OCI-LY7 (cell line): Measurements from ENCODE around the gene QKI. TPM values are rescaled to one million over a fixed set of nuclear protein-coding genes. Genes with fewer than 3 reads are reported as not detected.
"Not testable (repeated sequence)": the region's sequence is repeated elsewhere in the genome, so short reads cannot be mapped to it uniquely, and the experiment has no call there.

ENCODE experiments used
- BruUV-seq: library from RNA; stranded (reverse); fragments of 400-500 nt; replicated peaks from 2 replicates; lab custom pipeline; 2021; lab: Mats Ljungman, UMichigan
- CTCF ChIA-PET: fragments of 300-600 bp; sonication (Branson Sonifier 250); formaldehyde crosslinking; loops from one replicate; lab custom pipeline; 2022; ENCODE audit warnings: antibody characterized with exemption; ENCODE audit not compliant: unreplicated experiment; lab: Charles Lee
- POLR2A ChIA-PET: fragments of 300-600 bp; sonication (Branson Sonifier 250); formaldehyde crosslinking; loops from one replicate; lab custom pipeline; 2022; ENCODE audit warnings: antibody characterized with exemption; lab: Charles Lee
- DNase-seq: peaks from one replicate; pipeline ENCODE4 v3.0.0-alpha.2; 2015; ENCODE audit warnings: low spot score
- H2AFZ ChIP-seq: fragments of 200-600 bp; sonication (generic), shearing (Covaris generic); 2 replicates; pipeline ENCODE4 v1.6.1; 2014; ENCODE audit warnings: mild to moderate bottlenecking, antibody characterized with exemption, low read length, moderate library complexity
- H3K27ac ChIP-seq: fragments of 200-600 bp; sonication (generic); 2 replicates; pipeline ENCODE4 v1.5.1; 2014; ENCODE audit warnings: mixed run types, low read depth, mild to moderate bottlenecking, moderate library complexity, low read length, inconsistent platforms; ENCODE audit not compliant: poor library complexity, severe bottlenecking
- H3K36me3 ChIP-seq: fragments of 200-600 bp; sonication (generic); 2 replicates; pipeline ENCODE4 v1.6.1; 2014; ENCODE audit warnings: mild to moderate bottlenecking, antibody characterized with exemption, low read length, moderate library complexity, mixed read lengths; ENCODE audit not compliant: insufficient read depth
- H3K4me1 ChIP-seq: fragments of 200-600 bp; sonication (generic); 2 replicates; pipeline ENCODE4 v1.5.1; 2014; ENCODE audit warnings: mild to moderate bottlenecking, low read length; ENCODE audit not compliant: insufficient read depth, poor library complexity, severe bottlenecking
- H3K4me2 ChIP-seq: fragments of 200-600 bp; sonication (generic); 2 replicates; pipeline ENCODE4 v1.6.1; 2014; ENCODE audit warnings: mild to moderate bottlenecking, low read length
- H3K4me3 ChIP-seq: fragments of 200-600 bp; sonication (generic); 2 replicates; pipeline ENCODE4 v1.5.1; 2014; ENCODE audit warnings: mild to moderate bottlenecking, low read depth, low read length; ENCODE audit not compliant: poor library complexity, severe bottlenecking
- H3K79me2 ChIP-seq: fragments of 200-600 bp; sonication (generic); 2 replicates; pipeline ENCODE4 v1.6.1; 2016; ENCODE audit warnings: low read depth, mild to moderate bottlenecking, low read length, moderate library complexity, mixed read lengths; ENCODE audit not compliant: insufficient read depth
- H3K9me2 ChIP-seq: fragments of 200-600 bp; sonication (generic); 2 replicates; pipeline ENCODE4 v1.6.1; 2016; ENCODE audit warnings: mild to moderate bottlenecking, low read length, mixed read lengths; ENCODE audit not compliant: insufficient read depth
- H3K9me3 ChIP-seq: fragments of 200-600 bp; sonication (generic); 2 replicates; pipeline ENCODE4 v1.6.1; 2014; ENCODE audit warnings: mild to moderate bottlenecking, mixed run types, low read length, mixed read lengths
- H4K20me1 ChIP-seq: fragments of 200-600 bp; sonication (generic); 2 replicates; pipeline ENCODE4 v1.6.1; 2014; ENCODE audit warnings: mild to moderate bottlenecking, antibody characterized with exemption, low read length, moderate library complexity, mixed read lengths; ENCODE audit not compliant: insufficient read depth
- EZH2phosphoT487 ChIP-seq: fragments of 200-600 bp; sonication (generic); IDR thresholded peaks from 2 replicates; pipeline ENCODE4 v1.6.1; 2018; ENCODE audit warnings: low read depth, borderline replicate concordance, mild to moderate bottlenecking, mixed run types, antibody characterized with exemption, low read length, moderate library complexity, mixed read lengths
- intact Hi-C: fragments of 100-400 bp; cut with micrococcal nuclease; formaldehyde crosslinking; loops from one replicate; pipeline ENCODE4 v1.10.0; 2022; ENCODE audit not compliant: unreplicated experiment
- total RNA-seq, 2 experiments: library from RNA; depleted of rRNA in 1 of 2; stranded (reverse); fragments of >200 nt in 1 of 2; shearing (Covaris generic) in 1 of 2; gene quantifications; 2 replicates each; pipeline ENCODE4 v1.2.3, GENCODE V29; 2014 to 2022
- TF ChIP-seq, protein P1 (sequence below): fragments of 200-600 bp; sonication (generic); conservative IDR thresholded peaks from 2 replicates; pipeline ENCODE4 v1.5.1; 2014; ENCODE audit warnings: mild to moderate bottlenecking, antibody characterized with exemption, low read length, moderate library complexity, mixed read lengths

QKI gene
- total RNA-seq, 2 experiments from 2014 or later, result 55.4 to 74.5 TPM

DNA sequence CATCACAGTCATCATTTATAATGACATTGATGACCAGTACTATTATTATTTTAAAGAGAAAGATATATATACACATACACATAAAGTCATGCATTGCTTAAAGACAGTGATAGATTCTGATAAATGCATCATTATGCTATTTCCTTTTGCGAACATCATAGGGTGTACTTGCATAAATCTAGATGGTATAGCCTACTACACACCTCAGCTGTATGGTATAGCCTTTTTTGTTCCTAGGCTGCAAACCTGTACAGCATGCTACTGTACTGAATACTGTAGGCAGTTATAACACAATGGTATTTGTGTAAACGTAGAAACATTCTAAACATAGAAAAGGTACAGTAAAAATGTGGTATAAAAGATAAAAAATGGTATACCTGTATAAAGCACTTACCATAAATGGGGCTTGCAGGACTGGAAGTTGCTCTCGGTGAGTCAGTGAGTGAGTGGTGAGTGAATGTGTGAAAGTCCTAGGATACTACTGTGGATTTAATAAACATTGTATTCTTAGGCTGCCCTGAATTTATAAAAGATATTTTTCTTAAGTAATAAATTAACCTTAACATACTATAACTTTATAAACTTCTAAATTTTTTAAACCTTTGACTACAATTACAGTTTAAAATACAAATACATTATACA, 23.9 kb downstream of the QKI start:
- peaks cover 15% of the 10 kb centered on the region; the same call in 1 of the 2 replicates for H4K20me1 ChIP-seq
- TF ChIP-seq, protein P1, sequence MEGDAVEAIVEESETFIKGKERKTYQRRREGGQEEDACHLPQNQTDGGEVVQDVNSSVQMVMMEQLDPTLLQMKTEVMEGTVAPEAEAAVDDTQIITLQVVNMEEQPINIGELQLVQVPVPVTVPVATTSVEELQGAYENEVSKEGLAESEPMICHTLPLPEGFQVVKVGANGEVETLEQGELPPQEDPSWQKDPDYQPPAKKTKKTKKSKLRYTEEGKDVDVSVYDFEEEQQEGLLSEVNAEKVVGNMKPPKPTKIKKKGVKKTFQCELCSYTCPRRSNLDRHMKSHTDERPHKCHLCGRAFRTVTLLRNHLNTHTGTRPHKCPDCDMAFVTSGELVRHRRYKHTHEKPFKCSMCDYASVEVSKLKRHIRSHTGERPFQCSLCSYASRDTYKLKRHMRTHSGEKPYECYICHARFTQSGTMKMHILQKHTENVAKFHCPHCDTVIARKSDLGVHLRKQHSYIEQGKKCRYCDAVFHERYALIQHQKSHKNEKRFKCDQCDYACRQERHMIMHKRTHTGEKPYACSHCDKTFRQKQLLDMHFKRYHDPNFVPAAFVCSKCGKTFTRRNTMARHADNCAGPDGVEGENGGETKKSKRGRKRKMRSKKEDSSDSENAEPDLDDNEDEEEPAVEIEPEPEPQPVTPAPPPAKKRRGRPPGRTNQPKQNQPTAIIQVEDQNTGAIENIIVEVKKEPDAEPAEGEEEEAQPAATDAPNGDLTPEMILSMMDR, result no peak
- no peak for TF ChIP-seq EZH2phosphoT487
- H2AFZ ChIP-seq, result no peak overlapping the region
- POLR2A ChIA-PET, result interaction anchor here (0.6 to 0.8 kb wide), 3 partner anchors 9 to 610 kb away, joined by 3 read pairs; no protein-coding TSS in a partner anchor
- no peaks in the 10 kb centered on the region for H3K36me3 ChIP-seq
- CTCF ChIA-PET, result no interaction called here
- peaks cover 44% of the 10 kb centered on the region for H3K79me2 ChIP-seq
- H3K4me3 ChIP-seq, result no peak overlapping the region
- H3K27ac ChIP-seq, result no peak overlapping the region
- BruUV-seq, result no TSS peak
- DNase-seq, result no peak
- H3K9me3 ChIP-seq, result no peaks in the 10 kb centered on the region
- H3K4me1 ChIP-seq, result no peaks in the 10 kb centered on the region
- H3K4me2 ChIP-seq, result no peak overlapping the region
- intact Hi-C loops, result no loop called here
- H3K9me2 ChIP-seq, result no peaks in the 10 kb centered on the region

DNA sequence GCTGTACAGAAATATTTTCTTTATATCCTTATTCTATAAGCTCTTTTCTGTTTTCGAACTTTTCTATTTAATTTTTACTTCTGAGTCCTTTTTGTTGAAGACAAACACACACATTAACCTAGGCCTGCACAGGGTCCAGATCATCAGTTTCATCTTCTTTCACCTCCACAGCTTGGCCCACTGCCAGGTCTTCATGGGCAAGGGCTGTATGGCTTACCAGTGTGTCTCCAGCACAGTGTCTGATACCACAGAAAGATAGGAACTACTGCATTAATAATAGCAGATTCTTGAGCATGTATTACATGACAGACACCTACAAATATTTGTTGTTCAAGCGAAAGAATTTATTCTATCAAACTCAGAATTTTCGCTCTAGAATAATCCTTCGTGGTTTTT, 24.4 kb downstream of the QKI start:
- no peak overlapping the region for H3K4me2 ChIP-seq
- peaks cover 15% of the 10 kb centered on the region; the same call in 1 of the 2 replicates for H4K20me1 ChIP-seq
- POLR2A ChIA-PET, result interaction anchor here (0.6 to 0.8 kb wide), 2 partner anchors 8 to 610 kb away, joined by 3 read pairs; no protein-coding TSS in a partner anchor
- no peaks in the 10 kb centered on the region for H3K36me3 ChIP-seq
- H2AFZ ChIP-seq, result no peak overlapping the region
- H3K4me1 ChIP-seq, result no peaks in the 10 kb centered on the region
- TF ChIP-seq EZH2phosphoT487, result no peak
- TF ChIP-seq, protein P1, result no peak
- no peak for DNase-seq
- no peaks in the 10 kb centered on the region for H3K9me3 ChIP-seq
- no TSS peak for BruUV-seq
- peaks cover 44% of the 10 kb centered on the region for H3K79me2 ChIP-seq
- no peaks in the 10 kb centered on the region for H3K9me2 ChIP-seq
- H3K27ac ChIP-seq, result no peak overlapping the region
- CTCF ChIA-PET, result no interaction called here
- intact Hi-C loops, result no loop called here
- H3K4me3 ChIP-seq, result no peak overlapping the region

DNA sequence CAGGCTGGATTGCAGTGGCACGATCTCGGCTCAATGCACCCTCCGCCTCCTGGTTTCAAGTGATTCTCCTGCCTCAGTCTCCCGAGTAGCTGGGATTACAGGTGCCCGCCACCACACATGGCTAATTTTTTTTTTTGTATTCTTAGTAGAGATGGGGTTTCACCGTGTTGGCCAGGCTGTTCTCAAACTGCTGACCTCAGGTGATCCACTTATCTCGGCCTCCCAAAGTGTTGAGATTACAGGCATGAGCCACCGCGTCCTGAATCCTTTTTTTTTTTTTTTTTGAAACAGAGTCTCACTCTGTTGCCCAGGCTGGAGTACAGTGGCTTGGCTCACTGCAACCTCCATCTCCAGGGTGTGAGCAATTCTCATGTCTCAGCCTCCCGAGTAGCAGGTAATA, 24.9 kb downstream of the QKI start:
- H3K4me1 ChIP-seq, CTCF ChIA-PET, intact Hi-C loops, H3K4me2 ChIP-seq, H3K4me3 ChIP-seq, H3K27ac ChIP-seq, H2AFZ ChIP-seq, BruUV-seq, H3K36me3 ChIP-seq, H3K9me2 ChIP-seq, DNase-seq, H3K9me3 ChIP-seq: not testable (repeated sequence)
- H3K79me2 ChIP-seq, result peaks cover 44% of the 10 kb centered on the region
- peaks cover 15% of the 10 kb centered on the region; the same call in 1 of the 2 replicates for H4K20me1 ChIP-seq
- POLR2A ChIA-PET, result interaction anchor here (0.6 kb wide), 1 partner anchor 609 kb away, joined by 3 read pairs; no protein-coding TSS in a partner anchor
